Neuronal stem cell (in vitro differentiated cells): ENCODE measurements around the gene CCDC192.

Experiments
- DNase-seq: peaks from one replicate; pipeline ENCODE4 v3.0.0-alpha.2; 2013; ENCODE audit warnings: low spot score
- H2AFZ ChIP-seq: one replicate; pipeline ENCODE4 v1.6.1; 2013; ENCODE audit warnings: mild to moderate bottlenecking, low read length, inconsistent platforms
- H2AK5ac ChIP-seq: 2 replicates; pipeline ENCODE4 v1.6.1; 2013; ENCODE audit warnings: low read depth, mild to moderate bottlenecking, inconsistent platforms, low read length, moderate library complexity, mixed read lengths
- H2BK120ac ChIP-seq: 2 replicates; pipeline ENCODE4 v1.6.1; 2013; ENCODE audit warnings: low read depth, mild to moderate bottlenecking, inconsistent platforms, low read length, moderate library complexity, mixed read lengths
- H2BK12ac ChIP-seq: one replicate; pipeline ENCODE4 v1.6.1; 2013; ENCODE audit warnings: low read length, inconsistent platforms
- H2BK15ac ChIP-seq: 2 replicates; pipeline ENCODE4 v1.6.1; 2013; ENCODE audit warnings: mild to moderate bottlenecking, low read length, inconsistent platforms, mixed read lengths
- H2BK5ac ChIP-seq: one replicate; pipeline ENCODE4 v1.6.1; 2013; ENCODE audit warnings: inconsistent platforms, mild to moderate bottlenecking, low read length, moderate library complexity
- H3K14ac ChIP-seq: one replicate; pipeline ENCODE4 v1.6.1; 2013; ENCODE audit warnings: low read length, inconsistent platforms
- H3K18ac ChIP-seq: 2 replicates; pipeline ENCODE4 v1.6.1; 2013; ENCODE audit warnings: low read length, inconsistent platforms
- H3K23ac ChIP-seq: 2 replicates; pipeline ENCODE4 v1.6.1; 2013; ENCODE audit warnings: low read depth, mild to moderate bottlenecking, mixed read lengths, low read length, inconsistent platforms; ENCODE audit not compliant: poor library complexity
- H3K27ac ChIP-seq: replicated peaks from 3 replicates; pipeline ENCODE4 v1.5.1; 2013; ENCODE audit warnings: low read length, inconsistent platforms
- H3K27me3 ChIP-seq, 3 experiments: 2 replicates each; pipeline ENCODE4 v1.6.1; 2013; ENCODE audit warnings: low read length in 3 of 3, mild to moderate bottlenecking in 2 of 3, inconsistent platforms in 1 of 3, low read depth in 1 of 3, mixed read lengths in 1 of 3, moderate library complexity in 1 of 3; ENCODE audit not compliant: control insufficient read depth in 3 of 3, insufficient read depth in 3 of 3
- H3K36me3 ChIP-seq, 2 donors: replicated peaks in 1 of 2; 2 replicates each; pipeline ENCODE4 v1.6.1; 2013; ENCODE audit warnings: low read length in 2 of 2; ENCODE audit not compliant: control insufficient read depth in 2 of 2, insufficient read depth in 2 of 2
- H3K4ac ChIP-seq: 2 replicates; pipeline ENCODE4 v1.6.1; 2013; ENCODE audit warnings: inconsistent platforms, mild to moderate bottlenecking, low read length, moderate library complexity
- H3K4me1 ChIP-seq, 2 donors: 1 replicate in 1 of 2; 2 replicates in 1 of 2; pipeline ENCODE4 v1.6.1; 2013; ENCODE audit warnings: low read length in 2 of 2, low read depth in 1 of 2; ENCODE audit not compliant: control insufficient read depth in 2 of 2, insufficient read depth in 1 of 2
- H3K4me2 ChIP-seq: one replicate; pipeline ENCODE4 v1.6.1; 2013; ENCODE audit warnings: mild to moderate bottlenecking, low read length, inconsistent platforms; ENCODE audit not compliant: insufficient read depth, poor library complexity, severe bottlenecking
- H3K4me3 ChIP-seq, 2 donors: 2 replicates each; pipeline ENCODE4 v1.5.1; 2013; ENCODE audit warnings: low read length in 2 of 2, mild to moderate bottlenecking in 2 of 2, inconsistent platforms in 1 of 2, moderate library complexity in 1 of 2
- H3K79me1 ChIP-seq: one replicate; pipeline ENCODE4 v1.6.1; 2013; ENCODE audit warnings: low read depth, mild to moderate bottlenecking, inconsistent platforms, low read length, moderate library complexity
- H3K9ac ChIP-seq: one replicate; pipeline ENCODE4 v1.6.1; 2013; ENCODE audit warnings: mild to moderate bottlenecking, low read depth, low read length, inconsistent platforms; ENCODE audit not compliant: poor library complexity
- H3K9me3 ChIP-seq, 2 donors: replicated peaks in 1 of 2; 2 replicates each; pipeline versions ENCODE3 to v1.6.1; 2013; ENCODE audit warnings: low read length in 2 of 2, mild to moderate bottlenecking in 2 of 2, inconsistent platforms in 1 of 2, low read depth in 1 of 2, mixed read lengths in 1 of 2, moderate library complexity in 1 of 2; ENCODE audit not compliant: control insufficient read depth in 2 of 2, insufficient read depth in 1 of 2
- H4K8ac ChIP-seq: one replicate; pipeline ENCODE4 v1.6.1; 2013; ENCODE audit warnings: low read depth, mild to moderate bottlenecking, inconsistent platforms, low read length, moderate library complexity
- H4K91ac ChIP-seq: one replicate; pipeline ENCODE4 v1.6.1; 2013; ENCODE audit warnings: low read length, low read depth, mild to moderate bottlenecking, inconsistent platforms; ENCODE audit not compliant: poor library complexity
- WGBS, 2 donors: extraction: QIAGEN DNeasy Blood & Tissue Kit; methylation state at CpG; one replicate each; pipeline ENCODE4 v1.1.7; 2013; ENCODE audit warnings: missing lambda C conversion rate in 2 of 2, mixed read lengths in 1 of 2; ENCODE audit not compliant: insufficient read length in 2 of 2, insufficient replicate concordance in 1 of 2; ENCODE audit errors: extremely low coverage in 2 of 2; 5-methylcytosine and 5-hydroxymethylcytosine counted together

The CCDC192 gene

DNA sequence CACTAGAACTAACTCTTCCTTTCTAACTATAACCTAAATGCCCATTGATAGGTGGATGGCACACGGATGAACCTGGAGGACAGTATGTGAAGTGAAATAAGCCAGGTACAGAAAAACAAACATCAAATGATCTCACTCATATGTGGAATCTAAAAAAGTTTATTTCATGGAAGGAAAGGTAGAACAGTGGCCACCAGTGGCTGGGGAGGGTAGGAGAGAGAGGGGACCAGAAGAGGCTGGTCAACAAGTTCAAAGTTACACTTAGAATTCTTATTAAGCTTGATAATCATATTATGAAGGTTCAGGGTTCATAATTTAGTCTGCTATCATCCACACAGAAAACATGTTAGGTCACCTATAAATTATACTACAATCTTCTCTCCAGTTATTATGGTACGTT lies 272.8 kb downstream of the CCDC192 start:
- Histone ChIP-seq H2BK15ac (no peak overlapping the region), H3K4me2 (no peak overlapping the region), H3K4me3 (no peak overlapping the region), H3K14ac (no peak overlapping the region), H2AK5ac (no peak overlapping the region), H3K36me3 (no peaks in the 10 kb centered on the region), H2BK120ac (no peak overlapping the region), H3K4me1 (no peaks in the 10 kb centered on the region), H3K79me1 (no peaks in the 10 kb centered on the region), H4K91ac (no peak overlapping the region), H3K27me3 (no peaks in the 10 kb centered on the region), H3K23ac (no peak overlapping the region), H3K9ac (no peak overlapping the region), H3K18ac (no peak overlapping the region), H3K9me3 (no peaks in the 10 kb centered on the region), H2BK5ac (no peak overlapping the region), H4K8ac (no peak overlapping the region), H2BK12ac (no peak overlapping the region), H2AFZ (no peak overlapping the region), H3K27ac (no peak overlapping the region), H3K4ac (no peak overlapping the region)
- no CpG with 5 or more reads among the region's 2 CpGs for WGBS, 2 donors
- no peak for DNase-seq

DNA sequence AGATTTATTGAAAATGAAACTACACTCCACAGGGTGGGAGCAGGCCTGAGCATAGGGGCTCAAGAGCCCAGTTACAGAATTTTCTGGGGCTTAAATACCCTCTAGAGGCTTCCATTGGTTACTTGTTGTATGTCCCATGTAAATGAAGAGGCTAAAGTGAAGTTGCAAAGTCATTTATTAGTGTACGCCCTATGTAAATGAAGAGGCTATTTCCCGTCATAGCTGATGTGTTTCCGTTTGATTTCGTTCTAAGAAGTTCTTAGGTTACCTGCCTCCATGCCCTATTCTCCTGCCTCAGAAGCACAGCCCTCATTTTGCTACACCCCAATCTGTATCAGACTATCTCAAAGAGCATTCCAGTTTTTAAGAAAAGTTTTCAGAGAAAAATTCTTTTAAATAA lies 273.3 kb downstream of the CCDC192 start:
- H2BK120ac ChIP-seq = no peak overlapping the region
- no peak overlapping the region for H4K91ac ChIP-seq
- H2BK5ac ChIP-seq = no peak overlapping the region
- H2AFZ ChIP-seq = no peak overlapping the region
- H3K9me3 ChIP-seq = no peaks in the 10 kb centered on the region
- WGBS, 2 donors = no CpG with 5 or more reads among the region's 4 CpGs
- no peak overlapping the region for H3K23ac ChIP-seq
- H3K27me3 ChIP-seq = no peaks in the 10 kb centered on the region
- no peak overlapping the region for H3K9ac ChIP-seq
- no peak overlapping the region for H2BK15ac ChIP-seq
- H4K8ac ChIP-seq = no peak overlapping the region
- no peaks in the 10 kb centered on the region for H3K4me1 ChIP-seq
- no peak overlapping the region for H2AK5ac ChIP-seq
- H3K4me2 ChIP-seq = no peak overlapping the region
- H2BK12ac ChIP-seq = no peak overlapping the region
- H3K18ac ChIP-seq = no peak overlapping the region
- DNase-seq = no peak
- H3K4ac ChIP-seq = no peak overlapping the region
- H3K36me3 ChIP-seq = no peaks in the 10 kb centered on the region
- H3K14ac ChIP-seq = no peak overlapping the region
- H3K79me1 ChIP-seq = no peaks in the 10 kb centered on the region
- H3K4me3 ChIP-seq = no peak overlapping the region
- no peak overlapping the region for H3K27ac ChIP-seq

DNA sequence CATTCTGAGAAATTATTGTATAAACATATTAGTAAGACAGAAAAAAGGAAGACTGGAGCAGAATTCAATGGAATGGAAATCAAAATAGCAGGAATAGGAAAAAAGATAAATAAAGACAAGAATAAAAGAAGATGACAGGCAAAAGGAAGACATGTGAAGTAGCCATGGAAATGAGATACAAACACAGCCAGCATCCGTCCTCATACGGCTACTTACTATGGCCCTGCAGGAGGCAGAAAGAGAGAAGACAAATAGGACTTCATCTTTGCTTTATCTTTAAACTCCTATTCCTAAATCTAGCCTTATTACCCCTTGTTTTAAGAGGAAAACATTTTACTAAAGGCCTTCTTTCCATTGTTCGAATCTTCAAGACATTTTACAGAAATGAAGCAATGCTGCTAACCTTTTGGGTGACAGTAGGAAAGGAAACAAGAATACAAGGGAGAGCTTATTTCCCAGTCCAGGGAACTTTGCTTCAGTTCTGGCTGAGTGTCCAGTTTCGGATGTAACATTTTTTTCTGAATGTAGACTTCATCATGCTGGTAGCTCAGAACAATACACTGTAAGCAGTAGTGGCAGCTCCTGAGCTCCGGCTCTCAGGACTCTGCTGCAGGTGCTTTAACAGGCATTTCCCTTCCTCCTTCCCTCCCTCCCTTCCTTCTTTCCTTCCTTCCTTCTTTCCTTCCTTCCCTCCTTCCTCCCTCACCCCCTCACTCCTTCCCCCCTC lies 274.0 kb downstream of the CCDC192 start:
- no CpG with 5 or more reads among the region's 5 CpGs for WGBS, 2 donors
- H2AK5ac ChIP-seq = no peak overlapping the region
- DNase-seq = no peak

DNA sequence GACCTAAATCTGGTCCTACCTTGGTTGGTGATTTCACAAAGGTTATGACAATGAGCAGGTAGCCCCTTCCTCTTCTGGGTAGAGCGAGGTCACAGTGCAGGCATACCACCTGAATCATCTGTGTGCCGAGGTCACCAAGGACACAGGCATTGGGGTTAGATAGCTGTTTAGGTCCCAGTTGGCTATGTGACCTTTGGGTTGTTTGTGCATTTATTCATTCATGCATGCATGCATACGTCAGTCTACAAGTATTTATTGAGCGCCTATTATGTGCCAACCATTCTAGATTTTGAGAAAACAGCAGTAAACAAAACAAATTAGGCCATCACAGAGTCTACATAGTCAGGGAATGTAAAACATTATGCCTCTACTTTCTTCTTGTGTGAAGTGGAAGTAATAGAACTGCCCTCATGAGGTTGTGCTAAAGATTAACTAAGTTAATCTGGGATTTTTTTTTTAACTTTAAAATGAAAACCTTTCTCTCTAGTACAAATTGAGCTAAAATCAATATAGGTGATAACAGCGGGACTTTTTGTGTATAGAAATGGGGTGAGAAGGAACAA lies 275.6 kb downstream of the CCDC192 start:
- Histone ChIP-seq H3K27me3 (no peaks in the 10 kb centered on the region), H3K4ac (no peak overlapping the region), H2BK12ac (no peak overlapping the region), H3K4me1 (no peaks in the 10 kb centered on the region), H3K79me1 (no peaks in the 10 kb centered on the region), H2AK5ac (no peak overlapping the region), H4K8ac (no peak overlapping the region), H2BK15ac (no peak overlapping the region), H4K91ac (no peak overlapping the region), H3K9ac (no peak overlapping the region), H3K23ac (no peak overlapping the region), H3K27ac (no peak overlapping the region), H2BK5ac (no peak overlapping the region), H3K36me3 (no peaks in the 10 kb centered on the region), H2BK120ac (no peak overlapping the region), H3K9me3 (no peaks in the 10 kb centered on the region), H3K14ac (no peak overlapping the region), H2AFZ (no peak overlapping the region), H3K18ac (no peak overlapping the region), H3K4me2 (no peak overlapping the region), H3K4me3 (no peak overlapping the region)
- DNase-seq = no peak
- WGBS, 2 donors = no CpG with 5 or more reads among the region's 5 CpGs

More for the DNA sequence above, 274.0 kb downstream of the CCDC192 start:
- Histone ChIP-seq H4K8ac (no peak overlapping the region), H3K14ac (no peak overlapping the region), H3K27me3 (no peaks in the 10 kb centered on the region), H3K4ac (no peak overlapping the region), H3K4me1 (no peaks in the 10 kb centered on the region), H3K27ac (no peak overlapping the region), H2BK5ac (no peak overlapping the region), H3K23ac (no peak overlapping the region), H2BK120ac (no peak overlapping the region), H3K79me1 (no peaks in the 10 kb centered on the region), H2AFZ (peak overlapping the region; percentile 26), H2BK15ac (no peak overlapping the region), H3K18ac (no peak overlapping the region), H3K9ac (no peak overlapping the region), H3K36me3 (no peaks in the 10 kb centered on the region), H3K4me2 (no peak overlapping the region), H3K9me3 (no peaks in the 10 kb centered on the region), H2BK12ac (no peak overlapping the region), H4K91ac (no peak overlapping the region), H3K4me3 (no peak overlapping the region)
